ENCODE data around the gene LPP.

Gene LPP

GRCh38 chr3:188863999-188864406 lies 710.0 kb downstream of the LPP start:
- FAIRE-seq: no peak
- no peak for DNase-seq (ENCODE audit: insufficient read length, low spot score)
- TF ChIP-seq POU2F2 (IDR thresholded peaks at IDR 0.05; ENCODE audit: low read depth, low read length) (no peak), TAF1 (IDR thresholded peaks at IDR 0.05; ENCODE audit: low read depth, low read length) (no peak), SPI1 (IDR thresholded peaks at IDR 0.05; ENCODE audit: low read depth, low read length) (no peak), POLR2AphosphoS5 (IDR thresholded peaks at IDR 0.05; ENCODE audit: low read depth, low read length) (no peak), PAX5 (IDR thresholded peaks at IDR 0.05; ENCODE audit: insufficient read depth, low read length, severe bottlenecking) (no peak), POLR2A (IDR thresholded peaks at IDR 0.05; ENCODE audit: low read depth, low read length) (no peak)

- no peak for TF ChIP-seq POLR2A (IDR thresholded peaks at IDR 0.05; ENCODE audit: low read depth, low read length)
- TF ChIP-seq SPI1 (IDR thresholded peaks at IDR 0.05; ENCODE audit: low read depth, low read length): no peak
- TF ChIP-seq POLR2AphosphoS5 (IDR thresholded peaks at IDR 0.05; ENCODE audit: low read depth, low read length): no peak
- TF ChIP-seq PAX5 (IDR thresholded peaks at IDR 0.05; ENCODE audit: insufficient read depth, low read length, severe bottlenecking): no peak
- TF ChIP-seq POU2F2 (IDR thresholded peaks at IDR 0.05; ENCODE audit: low read depth, low read length): no peak
- no peak for TF ChIP-seq TAF1 (IDR thresholded peaks at IDR 0.05; ENCODE audit: low read depth, low read length)
- FAIRE-seq: no peak
Measured at GRCh38 chr3:188867691-188868265, 713.8 kb downstream of the LPP start.

GRCh38 chr3:188868803-188869202 lies 714.8 kb downstream of the LPP start:
- no peak for FAIRE-seq

More at GRCh38 chr3:188867691-188868265, 713.8 kb downstream of the LPP start:
- DNase-seq (ENCODE audit: insufficient read length, low spot score): no peak

GRCh38 chr3:188869628-188870027 lies 715.7 kb downstream of the LPP start:
- FAIRE-seq (no peak), DNase-seq (ENCODE audit: insufficient read length, low spot score) (no peak)

More at GRCh38 chr3:188868803-188869202, 714.8 kb downstream of the LPP start:
- TF ChIP-seq POLR2AphosphoS5 (IDR thresholded peaks at IDR 0.05; ENCODE audit: low read depth, low read length) (no peak), SPI1 (IDR thresholded peaks at IDR 0.05; ENCODE audit: low read depth, low read length) (no peak), TAF1 (IDR thresholded peaks at IDR 0.05; ENCODE audit: low read depth, low read length) (no peak), POU2F2 (IDR thresholded peaks at IDR 0.05; ENCODE audit: low read depth, low read length) (no peak), PAX5 (IDR thresholded peaks at IDR 0.05; ENCODE audit: insufficient read depth, low read length, severe bottlenecking) (no peak), POLR2A (IDR thresholded peaks at IDR 0.05; ENCODE audit: low read depth, low read length) (no peak)
- no peak for DNase-seq (ENCODE audit: insufficient read length, low spot score)

GRCh38 chr3:188870431-188870830 lies 716.5 kb downstream of the LPP start:
- FAIRE-seq: no peak
- DNase-seq (ENCODE audit: insufficient read length, low spot score): no peak
- TF ChIP-seq POLR2AphosphoS5 (IDR thresholded peaks at IDR 0.05; ENCODE audit: low read depth, low read length) (no peak), POU2F2 (IDR thresholded peaks at IDR 0.05; ENCODE audit: low read depth, low read length) (no peak), TAF1 (IDR thresholded peaks at IDR 0.05; ENCODE audit: low read depth, low read length) (no peak), POLR2A (IDR thresholded peaks at IDR 0.05; ENCODE audit: low read depth, low read length) (no peak), PAX5 (IDR thresholded peaks at IDR 0.05; ENCODE audit: insufficient read depth, low read length, severe bottlenecking) (no peak), SPI1 (IDR thresholded peaks at IDR 0.05; ENCODE audit: low read depth, low read length) (no peak)

More at GRCh38 chr3:188869628-188870027, 715.7 kb downstream of the LPP start:
- no peak for TF ChIP-seq TAF1 (IDR thresholded peaks at IDR 0.05; ENCODE audit: low read depth, low read length)
- TF ChIP-seq PAX5 (IDR thresholded peaks at IDR 0.05; ENCODE audit: insufficient read depth, low read length, severe bottlenecking): no peak
- TF ChIP-seq POLR2A (IDR thresholded peaks at IDR 0.05; ENCODE audit: low read depth, low read length): no peak
- no peak for TF ChIP-seq POLR2AphosphoS5 (IDR thresholded peaks at IDR 0.05; ENCODE audit: low read depth, low read length)
- TF ChIP-seq POU2F2 (IDR thresholded peaks at IDR 0.05; ENCODE audit: low read depth, low read length): no peak
- TF ChIP-seq SPI1 (IDR thresholded peaks at IDR 0.05; ENCODE audit: low read depth, low read length): no peak

- no peak for DNase-seq (ENCODE audit: insufficient read length, low spot score)
- TF ChIP-seq PAX5 (IDR thresholded peaks at IDR 0.05; ENCODE audit: insufficient read depth, low read length, severe bottlenecking): no peak
- TF ChIP-seq POLR2AphosphoS5 (IDR thresholded peaks at IDR 0.05; ENCODE audit: low read depth, low read length): no peak
- no peak for TF ChIP-seq SPI1 (IDR thresholded peaks at IDR 0.05; ENCODE audit: low read depth, low read length)
- TF ChIP-seq POLR2A (IDR thresholded peaks at IDR 0.05; ENCODE audit: low read depth, low read length): no peak
- no peak for TF ChIP-seq TAF1 (IDR thresholded peaks at IDR 0.05; ENCODE audit: low read depth, low read length)
- no peak for TF ChIP-seq POU2F2 (IDR thresholded peaks at IDR 0.05; ENCODE audit: low read depth, low read length)
- FAIRE-seq: no peak
Measured at GRCh38 chr3:188874576-188874975, 720.6 kb downstream of the LPP start.

GRCh38 chr3:188875413-188875812 lies 721.5 kb downstream of the LPP start:
- TF ChIP-seq TAF1 (IDR thresholded peaks at IDR 0.05; ENCODE audit: low read depth, low read length) (no peak), PAX5 (IDR thresholded peaks at IDR 0.05; ENCODE audit: insufficient read depth, low read length, severe bottlenecking) (no peak), POLR2A (IDR thresholded peaks at IDR 0.05; ENCODE audit: low read depth, low read length) (no peak), SPI1 (IDR thresholded peaks at IDR 0.05; ENCODE audit: low read depth, low read length) (no peak), POLR2AphosphoS5 (IDR thresholded peaks at IDR 0.05; ENCODE audit: low read depth, low read length) (no peak), POU2F2 (IDR thresholded peaks at IDR 0.05; ENCODE audit: low read depth, low read length) (no peak)
- FAIRE-seq: no peak
- DNase-seq (ENCODE audit: insufficient read length, low spot score): no peak

GRCh38 chr3:188876370-188876769 lies 722.4 kb downstream of the LPP start:
- FAIRE-seq: no peak
- TF ChIP-seq PAX5 (IDR thresholded peaks at IDR 0.05; ENCODE audit: insufficient read depth, low read length, severe bottlenecking) (no peak), POU2F2 (IDR thresholded peaks at IDR 0.05; ENCODE audit: low read depth, low read length) (no peak), POLR2A (IDR thresholded peaks at IDR 0.05; ENCODE audit: low read depth, low read length) (no peak), POLR2AphosphoS5 (IDR thresholded peaks at IDR 0.05; ENCODE audit: low read depth, low read length) (no peak)
- no peak for DNase-seq (ENCODE audit: insufficient read length, low spot score)

GRCh38 chr3:188877381-188877780 lies 723.4 kb downstream of the LPP start:
- DNase-seq (ENCODE audit: insufficient read length, low spot score) (no peak), FAIRE-seq (no peak)
- TF ChIP-seq POLR2AphosphoS5 (IDR thresholded peaks at IDR 0.05; ENCODE audit: low read depth, low read length) (no peak), POU2F2 (IDR thresholded peaks at IDR 0.05; ENCODE audit: low read depth, low read length) (no peak), TAF1 (IDR thresholded peaks at IDR 0.05; ENCODE audit: low read depth, low read length) (no peak), SPI1 (IDR thresholded peaks at IDR 0.05; ENCODE audit: low read depth, low read length) (no peak), PAX5 (IDR thresholded peaks at IDR 0.05; ENCODE audit: insufficient read depth, low read length, severe bottlenecking) (no peak), POLR2A (IDR thresholded peaks at IDR 0.05; ENCODE audit: low read depth, low read length) (no peak)

Data from GM12891 (cell line).